HG03571 (cell line): Measurements from ENCODE around the gene DUS4L.

Experiments used
- ATAC-seq: cut with Tn5 transposase; IDR thresholded peaks from one replicate; pipeline ENCODE4 v1.9.1; 2021; ENCODE audit not compliant: unreplicated experiment

DUS4L gene

GRCh38 chr7:107613439-107613838 lies 49.7 kb downstream of the DUS4L start:
- no peak for ATAC-seq

- ATAC-seq, result no peak
Measured at GRCh38 chr7:107613948-107614347, 50.2 kb downstream of the DUS4L start.

GRCh38 chr7:107614425-107614824 lies 50.7 kb downstream of the DUS4L start:
- ATAC-seq, result no peak

GRCh38 chr7:107615910-107616680 lies 52.3 kb downstream of the DUS4L start:
- no peak for ATAC-seq

GRCh38 chr7:107622429-107622828 lies 58.7 kb downstream of the DUS4L start:
- no peak for ATAC-seq

GRCh38 chr7:107622894-107623293 lies 59.1 kb downstream of the DUS4L start:
- ATAC-seq, result no peak

- ATAC-seq, result no peak
Measured at GRCh38 chr7:107627002-107627401, 63.2 kb downstream of the DUS4L start.
